GM18870 (cell line): ENCODE data around the gene MBTPS2.
A peak's percentile ranks its signal among the peaks of the same experiment; 100 is the strongest.
"Not testable (repeated sequence)": the region's sequence is repeated elsewhere in the genome, so short reads cannot be mapped to it uniquely, and the experiment has no call there.

Experiments
- ATAC-seq: cut with Tn5 transposase; IDR thresholded peaks from one replicate; pipeline ENCODE4 v1.9.1; 2021; ENCODE audit warnings: moderate library complexity; ENCODE audit not compliant: unreplicated experiment

Gene MBTPS2

DNA sequence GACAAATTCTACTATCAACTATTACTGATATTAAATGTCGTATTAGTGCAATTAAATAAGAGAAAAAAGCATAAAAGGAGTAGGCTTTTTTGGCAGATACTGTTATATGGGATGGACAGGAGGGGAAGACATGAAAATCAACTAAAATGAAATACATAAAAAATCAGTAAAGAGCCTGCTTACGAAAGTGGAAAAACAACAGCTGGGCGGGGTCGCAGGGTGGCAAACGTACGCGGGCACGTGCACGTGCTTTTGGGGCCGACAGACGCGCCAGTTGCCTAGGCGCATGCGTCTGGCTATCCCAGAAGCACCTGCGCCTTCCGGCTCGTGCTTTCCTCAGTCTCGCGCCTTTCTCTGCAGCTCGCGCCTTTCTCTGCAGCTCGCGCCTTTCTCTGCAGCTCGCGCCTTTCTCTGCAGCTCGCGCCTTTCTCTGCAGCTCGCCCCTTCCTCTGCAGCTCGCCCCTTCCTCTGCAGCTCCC lies 16.6 kb downstream of the MBTPS2 start, which contains the start of gene YY2:
Gene YY2 (plus strand): TSS at position 51 of the 479 bp plus-strand sequence. CDS start 498 bp downstream, outside the sequence.
- no peak for ATAC-seq

DNA sequence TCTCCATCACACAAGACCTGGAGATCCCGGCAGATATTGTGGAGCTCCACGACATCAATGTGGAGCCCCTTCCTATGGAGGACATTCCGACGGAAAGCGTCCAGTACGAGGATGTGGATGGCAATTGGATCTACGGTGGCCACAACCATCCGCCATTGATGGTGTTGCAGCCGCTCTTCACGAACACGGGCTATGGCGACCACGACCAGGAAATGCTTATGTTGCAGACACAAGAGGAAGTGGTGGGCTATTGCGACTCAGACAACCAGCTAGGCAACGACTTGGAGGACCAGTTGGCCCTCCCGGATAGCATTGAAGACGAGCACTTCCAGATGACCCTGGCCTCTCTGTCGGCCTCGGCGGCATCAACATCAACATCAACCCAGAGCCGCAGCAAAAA lies 17.1 kb downstream of the MBTPS2 start:
- no peak for ATAC-seq

DNA sequence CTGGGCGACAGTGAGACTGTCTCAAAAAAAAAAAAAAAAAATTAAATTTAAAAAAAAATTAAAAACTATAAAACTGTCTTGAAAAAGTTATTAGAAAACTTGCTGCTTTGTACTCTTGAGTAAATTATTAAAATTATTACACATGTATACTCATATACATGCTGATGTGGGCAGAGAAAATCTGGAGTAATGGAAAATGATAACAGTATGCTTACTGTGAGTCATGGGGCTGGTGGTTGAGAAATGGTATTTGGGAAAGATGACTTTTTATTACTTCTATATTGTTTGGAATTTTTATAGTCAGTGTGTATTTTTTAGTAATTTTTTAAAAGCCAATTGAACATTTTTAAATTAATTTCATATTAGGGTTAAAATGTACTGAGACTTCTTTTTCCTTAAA lies 23.8 kb downstream of the MBTPS2 start:
- no peak for ATAC-seq

DNA sequence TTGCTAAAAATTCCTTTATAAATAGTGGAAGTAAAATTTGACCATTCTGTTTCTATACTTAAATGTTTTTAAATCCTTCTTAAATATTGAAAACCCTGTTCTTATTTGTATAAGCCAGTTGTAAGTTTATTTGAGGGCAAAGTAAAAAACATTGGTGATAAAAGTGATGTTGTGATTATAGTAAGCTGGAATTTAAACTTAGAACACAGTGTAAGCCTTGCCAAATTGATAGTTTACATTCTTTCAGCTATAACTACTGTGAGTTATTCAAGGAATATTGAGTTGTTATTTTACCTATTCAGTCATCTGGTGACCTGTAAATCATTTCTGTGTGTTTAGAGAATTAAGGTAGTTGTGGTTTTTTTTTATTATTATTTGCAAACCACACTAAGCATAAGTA lies 26.0 kb downstream of the MBTPS2 start:
- ATAC-seq = no peak

DNA sequence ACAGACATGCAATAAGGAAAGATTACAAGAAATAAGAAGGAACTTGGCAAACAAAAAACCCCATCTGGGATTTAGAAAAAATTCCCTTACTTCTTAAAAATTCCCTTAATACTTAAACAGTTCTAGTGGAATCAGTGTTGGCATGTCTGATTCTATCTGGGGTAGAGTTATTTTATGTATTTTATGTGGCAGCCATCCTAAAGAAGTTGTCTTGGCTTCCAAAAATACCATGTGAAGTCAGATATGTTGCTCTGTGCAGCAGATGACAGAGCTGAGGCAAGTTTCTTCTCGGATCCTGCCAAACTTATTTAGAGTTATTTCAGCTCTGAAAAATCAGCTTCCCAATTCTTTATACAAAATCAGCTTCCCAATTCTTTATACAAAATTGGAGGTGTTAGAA lies 31.1 kb downstream of the MBTPS2 start:
- ATAC-seq = no peak

DNA sequence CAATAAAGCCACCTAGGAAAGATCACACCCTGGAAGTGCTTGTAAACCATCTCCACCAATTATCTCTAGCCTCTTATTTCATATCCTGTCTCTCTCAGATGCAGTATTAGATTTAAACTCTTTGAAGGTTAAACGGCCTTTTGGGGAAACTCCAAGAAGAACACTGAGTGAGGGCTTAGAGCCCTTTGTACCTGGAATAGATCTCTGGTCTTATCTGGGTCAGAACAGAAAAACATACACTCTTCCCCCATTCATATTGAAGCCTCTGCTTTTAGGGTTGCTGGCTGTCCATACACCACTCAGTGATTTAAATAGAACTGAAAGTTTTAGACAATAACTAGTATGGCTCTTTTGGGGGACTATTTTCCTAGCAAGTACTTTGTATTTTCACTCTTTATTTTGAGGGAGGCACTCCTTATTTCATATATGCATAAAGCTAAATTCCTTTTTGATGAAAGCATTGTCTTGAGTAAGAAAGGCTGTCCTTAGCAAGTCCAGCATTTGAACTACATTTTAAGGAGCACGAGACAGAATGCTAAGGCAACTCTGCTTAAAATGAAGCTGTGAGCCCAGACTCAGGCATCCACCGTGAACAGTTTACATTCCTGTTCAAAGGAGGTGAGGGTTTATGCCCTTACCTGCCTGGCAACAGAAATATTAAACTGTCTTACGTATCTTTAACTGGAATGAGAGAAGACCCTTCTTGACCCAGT lies 33.8 kb downstream of the MBTPS2 start:
- no peak for ATAC-seq

DNA sequence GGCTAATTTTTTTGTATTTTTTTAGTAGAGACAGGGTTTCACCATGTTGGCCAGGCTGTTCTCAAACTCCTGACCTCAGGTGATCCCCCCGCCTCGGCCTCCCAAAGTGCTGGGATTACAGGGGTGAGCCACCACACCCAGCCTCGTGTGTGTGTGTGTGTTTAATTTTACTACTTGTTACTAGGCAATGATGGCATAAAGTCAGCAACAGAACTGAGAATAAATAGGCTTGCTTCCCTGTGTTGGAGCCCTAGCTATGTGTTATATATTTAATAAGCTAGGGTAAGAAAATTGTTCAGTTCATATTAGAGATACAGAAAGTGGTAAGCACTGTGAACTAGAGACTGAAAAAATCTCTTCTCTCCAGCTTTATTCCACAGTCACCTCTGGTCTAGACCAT lies 34.8 kb downstream of the MBTPS2 start:
- ATAC-seq = not testable (repeated sequence)

DNA sequence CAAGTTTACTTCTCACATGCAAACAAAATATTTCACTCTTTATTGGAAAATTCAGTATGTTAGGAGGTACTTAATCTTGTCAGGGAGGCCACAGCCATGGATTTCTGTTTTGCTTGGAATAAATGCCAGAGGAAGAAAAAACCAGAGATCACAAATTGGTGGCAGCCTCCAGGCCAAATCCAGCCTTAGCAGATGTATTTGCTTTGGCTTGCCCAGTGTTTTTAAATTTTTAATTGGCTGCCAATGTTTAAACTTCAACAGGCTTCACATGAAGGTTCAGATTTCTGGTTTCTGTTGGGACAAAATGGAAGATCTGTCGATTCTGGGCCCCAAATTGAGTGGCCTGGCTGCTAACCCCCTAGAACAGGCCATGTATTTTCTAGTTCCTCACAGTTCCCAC lies 35.6 kb downstream of the MBTPS2 start:
- no peak for ATAC-seq

DNA sequence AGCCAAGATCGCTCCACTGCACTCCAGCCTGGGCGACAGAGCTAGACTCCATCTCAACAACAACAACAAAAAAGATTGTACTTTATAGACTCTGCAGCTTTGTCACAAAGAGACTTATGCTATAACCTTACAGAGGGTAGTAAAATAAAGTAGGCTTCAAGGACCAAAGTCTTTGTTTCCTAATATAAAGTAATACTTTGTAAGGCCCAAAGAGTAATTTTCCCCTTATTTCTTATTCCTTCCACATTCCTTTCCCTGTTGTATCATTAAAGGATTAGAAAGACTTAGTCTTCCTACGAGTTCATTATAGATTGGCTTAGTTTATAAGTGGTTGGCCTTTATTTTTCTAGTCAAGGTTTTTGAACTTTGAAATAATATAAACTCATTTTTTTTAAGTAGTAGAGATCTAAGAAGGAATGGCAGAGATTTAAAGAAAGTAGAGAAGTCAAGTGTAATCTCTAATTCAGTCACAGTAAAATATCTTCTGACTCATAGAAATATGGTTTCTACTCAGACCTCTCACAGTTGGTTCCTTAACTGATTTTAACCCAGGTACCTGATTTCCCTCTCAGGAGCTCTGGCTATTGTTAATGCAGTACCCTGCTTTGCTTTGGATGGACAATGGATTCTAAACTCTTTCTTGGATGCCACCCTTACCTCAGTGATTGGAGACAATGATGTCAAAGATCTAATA lies 42.6 kb downstream of the MBTPS2 start:
- ATAC-seq = no peak

DNA sequence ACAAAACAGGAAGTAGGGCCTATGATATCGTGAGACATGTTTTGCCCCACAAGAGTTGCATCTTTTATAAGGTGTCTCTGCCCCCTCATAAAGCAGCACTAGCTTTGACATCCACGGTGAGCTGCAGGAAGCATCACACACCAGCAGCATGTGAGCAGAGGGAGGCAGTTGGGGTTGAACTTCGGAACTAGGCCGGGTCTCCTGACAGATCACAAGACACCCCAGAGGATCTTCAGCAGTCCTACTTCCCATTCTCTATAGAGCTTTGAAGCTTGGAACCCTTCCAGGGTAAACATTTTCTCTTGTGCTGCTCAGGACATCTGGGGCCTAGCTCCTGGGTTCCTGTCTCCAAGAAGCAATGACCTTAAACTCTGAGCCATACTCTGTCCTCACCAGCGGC lies 43.8 kb downstream of the MBTPS2 start:
- no peak for ATAC-seq

DNA sequence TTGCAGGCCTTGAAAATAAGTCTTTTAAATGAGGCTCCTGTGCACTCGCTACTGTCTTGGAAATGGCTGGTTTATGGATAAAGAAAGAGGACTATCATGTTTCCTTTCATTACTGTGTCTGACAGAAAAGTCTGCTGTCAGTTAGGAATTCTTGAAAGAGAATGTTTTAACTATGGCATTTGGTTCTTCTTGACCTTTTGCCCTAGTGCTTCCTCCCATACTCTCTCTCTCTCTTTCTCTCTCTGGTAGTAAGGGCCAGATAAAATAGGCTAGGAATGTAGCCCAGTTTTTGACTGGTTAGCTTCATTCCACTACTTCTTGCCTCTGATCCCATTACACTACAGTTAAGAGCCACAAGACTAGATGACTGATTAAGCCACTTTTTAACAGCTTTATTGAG lies 46.2 kb downstream of the MBTPS2 start:
- ATAC-seq = no peak

DNA sequence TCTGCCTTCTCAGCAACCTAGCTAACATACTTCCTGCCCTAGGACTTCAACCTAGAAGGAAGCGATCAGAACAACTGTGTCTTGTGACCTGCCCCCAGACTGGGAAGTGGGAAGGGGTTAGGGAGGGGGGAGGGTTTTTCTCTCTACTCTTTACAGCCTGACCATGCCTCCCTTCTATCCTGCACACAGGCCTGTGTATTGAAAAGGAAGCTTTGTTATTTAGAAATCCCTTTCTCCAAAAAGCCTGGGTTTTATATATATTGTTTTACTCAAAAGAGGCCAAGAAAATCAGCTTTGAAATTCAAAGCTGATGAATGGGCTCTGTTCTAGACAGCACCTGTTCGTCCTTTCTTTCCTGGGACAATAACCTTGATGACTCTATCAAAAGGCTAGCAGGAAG lies 65.9 kb downstream of the MBTPS2 start:
- no peak for ATAC-seq

DNA sequence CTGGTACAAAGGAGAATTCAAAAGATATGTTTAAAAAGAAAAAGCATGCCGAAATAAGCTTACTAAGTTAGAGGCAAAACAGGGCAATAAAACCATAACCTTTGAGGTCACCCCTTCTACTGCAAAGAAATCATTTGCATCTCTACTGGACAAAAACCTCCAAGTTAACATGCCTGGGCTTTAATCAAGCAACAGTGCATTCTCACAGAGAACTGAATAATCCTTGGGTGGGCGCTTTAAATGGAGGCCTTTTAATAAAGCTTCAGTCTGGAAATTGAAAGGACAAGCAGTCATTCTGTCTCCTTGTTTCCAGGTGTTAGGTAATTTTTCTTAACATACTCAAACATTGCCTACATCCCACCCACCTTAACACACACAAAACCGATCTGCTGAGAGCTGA lies 66.5 kb downstream of the MBTPS2 start:
- ATAC-seq = no peak

DNA sequence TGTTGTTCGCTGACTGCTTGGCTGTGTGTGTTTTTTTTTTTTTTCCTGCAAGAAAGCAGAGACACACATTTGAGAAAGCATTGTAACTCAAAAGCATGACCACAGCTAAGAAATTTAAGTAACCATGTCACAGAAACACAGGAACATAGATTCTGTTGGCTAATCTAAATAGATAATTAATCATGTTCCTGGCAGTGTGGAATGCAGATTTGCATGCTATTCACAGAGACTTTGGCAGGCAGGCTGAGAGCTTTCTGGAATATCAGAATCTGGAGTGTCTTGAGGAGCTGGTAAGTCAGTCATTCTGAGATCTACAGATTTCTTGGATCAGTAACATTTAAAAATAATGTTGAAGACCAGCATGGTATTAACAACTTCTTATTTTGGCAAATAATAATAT lies 67.8 kb downstream of the MBTPS2 start:
- no peak for ATAC-seq

DNA sequence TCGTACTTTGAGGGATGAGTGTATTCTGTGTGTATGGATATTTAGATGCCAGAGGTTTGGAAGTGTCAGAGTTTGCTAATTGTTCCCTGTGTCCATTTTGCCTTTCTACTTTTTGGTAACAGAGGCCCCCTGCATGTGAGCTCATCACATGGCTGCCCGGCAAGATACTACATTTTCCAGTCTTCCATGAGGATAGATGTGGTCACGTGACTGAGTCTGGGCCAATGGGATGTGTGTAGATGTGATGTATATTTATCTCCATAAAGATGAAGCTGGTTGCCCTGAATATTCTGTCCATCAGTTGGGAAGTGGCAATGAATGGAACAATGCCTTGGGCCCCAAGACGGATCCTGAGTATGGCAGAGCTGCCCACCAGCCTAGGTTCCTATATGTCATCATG lies 72.1 kb downstream of the MBTPS2 start:
- no peak for ATAC-seq

DNA sequence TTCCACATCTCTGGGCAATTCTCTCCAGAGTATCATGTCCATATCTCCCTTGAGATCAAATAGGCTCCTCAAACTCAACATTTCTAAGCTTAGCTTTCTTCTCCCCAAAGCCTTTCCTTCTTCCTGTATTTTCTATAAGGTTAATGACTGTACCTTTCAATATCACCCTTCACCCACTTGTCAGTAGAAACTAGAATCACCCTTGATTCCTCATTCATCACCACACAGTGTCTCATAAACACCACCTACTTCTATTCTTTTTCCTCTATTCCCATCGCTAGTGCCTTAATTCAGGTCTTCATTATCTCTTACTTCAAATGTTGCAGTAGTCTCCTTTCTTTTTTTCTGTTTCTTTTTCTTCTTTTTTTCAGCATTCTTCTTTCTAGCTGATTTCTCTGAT lies 72.8 kb downstream of the MBTPS2 start:
- ATAC-seq = no peak

DNA sequence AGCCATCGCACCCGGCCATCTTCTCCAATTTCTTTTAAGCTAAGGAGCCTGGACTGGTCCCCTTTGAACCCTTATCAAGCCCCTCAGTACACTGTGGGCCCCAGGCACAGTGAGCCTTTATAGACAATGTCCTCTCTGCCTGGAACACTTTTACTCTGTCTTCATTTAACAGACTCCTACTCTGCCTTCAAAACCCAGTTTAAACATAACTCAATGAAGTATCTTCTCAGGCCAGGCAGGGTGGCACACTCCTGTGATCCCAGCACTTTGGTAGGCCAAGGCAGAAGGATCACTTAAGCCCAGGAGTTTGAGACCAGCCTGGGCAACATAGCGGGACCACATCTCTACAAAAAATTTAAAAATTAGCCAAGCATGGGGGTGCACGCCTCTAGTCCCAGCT lies 73.6 kb downstream of the MBTPS2 start:
- ATAC-seq = no peak

DNA sequence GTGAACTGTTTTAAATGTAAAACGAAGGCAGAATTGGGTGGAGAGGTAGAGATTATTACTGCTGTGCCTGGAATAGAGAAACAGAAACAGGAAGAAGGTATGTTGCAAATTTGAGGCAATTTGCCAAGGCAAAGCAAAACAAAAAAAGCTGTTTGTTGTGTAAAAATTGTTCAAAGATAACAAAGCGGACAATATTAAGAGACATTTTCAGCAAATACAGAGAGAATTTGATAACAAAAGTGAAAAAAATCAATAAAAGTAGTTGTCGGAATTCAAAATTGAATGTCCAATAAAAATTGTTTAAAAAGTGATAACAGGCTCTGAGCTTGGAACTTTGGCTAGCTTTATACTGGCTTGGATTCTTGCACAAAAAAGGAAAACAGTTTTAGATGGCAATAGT lies 86.7 kb downstream of the MBTPS2 start:
- no peak for ATAC-seq

DNA sequence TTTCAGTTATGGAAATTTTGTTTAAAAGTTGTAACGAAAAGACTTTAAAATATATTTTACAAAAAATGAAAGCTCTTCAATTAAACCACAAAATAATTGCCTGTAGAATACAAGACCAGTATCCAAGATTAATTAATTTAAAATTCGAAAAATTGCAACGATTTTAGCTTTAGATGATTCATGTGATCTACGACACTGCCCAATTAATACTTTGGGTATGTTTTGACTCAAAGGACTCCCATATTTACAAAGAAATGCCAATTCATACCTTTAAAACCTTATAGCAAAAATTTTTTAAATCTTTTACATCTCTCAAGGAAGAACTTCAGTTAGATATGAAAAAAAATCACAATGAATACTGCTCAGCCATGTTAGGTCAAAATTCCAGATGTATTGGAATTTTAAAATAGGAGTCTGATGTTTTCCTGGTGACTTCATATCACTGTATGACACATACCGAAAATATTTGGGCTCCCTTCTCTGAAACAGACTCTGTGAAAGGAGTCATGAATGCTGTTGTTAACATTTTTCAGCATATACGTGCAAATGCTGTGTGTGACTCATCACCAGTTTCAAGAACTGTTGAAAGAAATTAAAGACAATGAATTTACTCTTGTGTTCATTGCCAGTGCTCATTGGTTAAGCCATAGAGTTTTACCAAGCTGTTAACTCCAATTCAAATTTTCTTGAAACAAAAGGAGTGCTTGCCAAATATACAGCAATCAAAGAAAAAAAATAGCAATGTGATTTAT lies 87.3 kb downstream of the MBTPS2 start:
- ATAC-seq = peak; percentile 74

DNA sequence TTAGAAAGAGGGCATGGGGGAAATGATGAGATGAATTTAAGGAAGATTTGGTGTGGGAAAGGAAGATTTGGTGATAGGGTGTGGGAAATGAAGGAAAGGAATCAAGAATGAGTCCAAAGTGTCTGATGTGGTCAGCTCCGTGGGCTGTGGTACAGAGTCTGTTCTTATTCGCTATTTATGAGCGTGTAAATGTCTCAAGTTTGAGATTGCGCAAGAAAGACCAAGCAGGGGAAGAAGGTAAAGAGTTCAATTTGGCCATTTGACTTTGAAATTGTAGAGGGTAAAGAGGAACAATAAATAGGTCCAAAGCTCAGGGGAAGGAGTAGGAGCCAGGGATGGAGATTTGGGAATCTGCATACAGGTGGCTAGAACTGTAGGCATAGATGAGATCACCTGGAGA lies 89.8 kb downstream of the MBTPS2 start:
- ATAC-seq = no peak

DNA sequence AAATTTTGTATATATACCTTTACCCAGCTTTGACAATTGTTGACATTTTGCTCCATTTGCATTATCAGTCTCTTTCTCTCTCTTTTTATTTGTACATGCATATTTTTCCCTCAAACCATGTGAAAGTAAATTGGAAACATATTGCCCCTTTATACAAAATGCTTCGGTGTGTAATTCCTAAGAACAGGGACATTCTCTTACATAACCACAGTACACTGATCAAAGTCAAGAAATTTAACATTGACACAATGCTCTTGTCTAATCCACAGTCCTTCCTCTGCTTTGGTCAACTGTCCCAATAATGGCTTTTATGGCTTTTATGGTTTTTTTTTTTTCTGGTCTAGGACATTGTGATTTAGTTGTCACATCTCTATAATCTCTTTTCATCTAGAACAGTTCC lies 91.6 kb downstream of the MBTPS2 start:
- no peak for ATAC-seq
